CD4-positive, alpha-beta memory T cell (primary cell): Measurements from ENCODE around the gene ZFR. TPM values are rescaled to one million over a fixed set of nuclear protein-coding genes. Genes with fewer than 3 reads are reported as not detected.
"Not testable (repeated sequence)": the region's sequence is repeated elsewhere in the genome, so short reads cannot be mapped to it uniquely, and the experiment has no call there.

ENCODE experiments used
- CTCF ChIA-PET: fragments of 350-600 bp; sonication (Branson Sonifier 250); formaldehyde crosslinking; loops from one replicate; lab custom pipeline; 2021; ENCODE audit warnings: inconsistent platforms; ENCODE audit not compliant: partially characterized antibody; lab: Charles Lee
- POLR2A ChIA-PET: fragments of 350-600 bp; sonication (Branson Sonifier 250); formaldehyde crosslinking; loops from one replicate; lab custom pipeline; 2021; ENCODE audit not compliant: partially characterized antibody; lab: Charles Lee
- DNase-seq, 5 donors: peaks; one replicate each; pipeline versions ENCODE4 v3.0.0 to v3.0.0-alpha.2; 2020 to 2022; ENCODE audit warnings: mixed read lengths in 1 of 5
- H3K27ac ChIP-seq: one replicate; pipeline ENCODE4 v1.7.0; 2013; ENCODE audit warnings: low read depth, low read length
- H3K27me3 ChIP-seq: 2 replicates; pipeline ENCODE4 v1.7.0; 2013; ENCODE audit warnings: mild to moderate bottlenecking, low read length, moderate library complexity; ENCODE audit not compliant: insufficient read depth
- H3K36me3 ChIP-seq: 2 replicates; pipeline ENCODE4 v1.7.0; 2013; ENCODE audit warnings: mild to moderate bottlenecking, low read length, moderate library complexity; ENCODE audit not compliant: insufficient read depth
- H3K4me1 ChIP-seq: 2 replicates; pipeline ENCODE4 v1.7.0; 2013; ENCODE audit warnings: mild to moderate bottlenecking, low read length, moderate library complexity; ENCODE audit not compliant: insufficient read depth
- H3K4me3 ChIP-seq, 2 donors: one replicate each; pipeline ENCODE4 v1.7.0; 2013; ENCODE audit warnings: low read length in 2 of 2, mild to moderate bottlenecking in 1 of 2
- H3K9me3 ChIP-seq, 2 donors: one replicate each; pipeline ENCODE4 v1.7.0; 2013; ENCODE audit warnings: low read length in 2 of 2, control low read depth in 1 of 2; ENCODE audit not compliant: control insufficient read depth in 1 of 2
- H3K27ac Mint-ChIP-seq, 7 donors: one replicate each; pipeline ENCODE4 v1.8.0; 2020 to 2021; ENCODE audit warnings: mixed read lengths in 7 of 7, mild to moderate bottlenecking in 6 of 7, inconsistent platforms in 3 of 7, moderate library complexity in 3 of 7
- H3K27me3 Mint-ChIP-seq, 2 donors: one replicate each; pipeline ENCODE4 v1.8.0; 2020 to 2021; ENCODE audit warnings: mixed read lengths in 2 of 2
- H3K36me3 Mint-ChIP-seq, 2 donors: one replicate each; pipeline ENCODE4 v1.8.0; 2020 to 2021; ENCODE audit warnings: mixed read lengths in 2 of 2, inconsistent platforms in 1 of 2, mild to moderate bottlenecking in 1 of 2
- H3K4me1 Mint-ChIP-seq, 4 donors: one replicate each; pipeline ENCODE4 v1.8.0; 2020 to 2021; ENCODE audit warnings: mixed read lengths in 4 of 4, mild to moderate bottlenecking in 1 of 4
- H3K4me3 Mint-ChIP-seq, 8 donors: one replicate each; pipeline ENCODE4 v1.8.0; 2020 to 2021; ENCODE audit warnings: mixed read lengths in 8 of 8, mild to moderate bottlenecking in 7 of 8, moderate library complexity in 6 of 8, inconsistent platforms in 3 of 8
- H3K9me3 Mint-ChIP-seq, 8 donors: one replicate each; pipeline ENCODE4 v1.8.0; 2020 to 2021; ENCODE audit warnings: mixed read lengths in 8 of 8, mild to moderate bottlenecking in 5 of 8, inconsistent platforms in 3 of 8, moderate library complexity in 1 of 8
- intact Hi-C: fragments of 100-400 bp; cut with micrococcal nuclease; formaldehyde crosslinking; loops from one replicate; pipeline ENCODE4 v1.15.1; 2023
- polyA plus RNA-seq, 2 donors: library from polyadenylated mRNA; unstranded; fragments of 300-500 nt; fragmentation: Illumina TruSeq; gene quantifications; one replicate each; pipeline ENCODE4 v1.2.3, GENCODE V29; 2021
- total RNA-seq, 2 experiments: library from RNA; stranded (reverse); gene quantifications; one replicate each; pipeline ENCODE4 v1.2.3, GENCODE V29; 2021

ZFR gene
- total and polyA plus RNA-seq, 4 experiments from 2014 or later = 60.1 to 102 (median 72.3) TPM

DNA sequence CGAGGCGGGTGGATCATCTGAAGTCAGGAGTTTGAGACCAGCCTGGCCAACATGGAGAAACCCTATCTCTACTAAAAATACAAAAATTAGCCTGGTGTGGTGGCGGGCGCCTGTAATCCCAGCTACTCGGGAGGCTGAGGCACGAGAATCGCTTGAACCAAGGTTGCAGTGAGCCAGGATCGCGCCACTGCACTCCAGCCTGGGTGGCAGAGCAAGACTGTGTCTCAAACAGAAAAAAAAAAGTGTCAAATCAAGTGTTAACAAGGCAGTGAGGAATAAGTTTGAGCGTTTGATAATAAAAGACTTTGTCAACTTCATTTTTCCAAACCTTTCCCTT lies 130.4 kb downstream of the ZFR start:
- ChIA-PET CTCF (interaction anchor here (2.1 kb wide), 1 partner anchor 15 kb away, joined by 5 read pairs; no protein-coding TSS in a partner anchor), POLR2A (interaction anchor here (1.9 to 2.0 kb wide), 2 partner anchors 141 to 273 kb away, joined by 7 to 19 read pairs; partner anchors contain the start of gene GOLPH3)
- intact Hi-C loops = loop anchor here (5.0 to 10.0 kb wide), 4 partner anchors 37 to 1131 kb away; partner anchors contain the start of gene TARS1
- not testable (repeated sequence) for H3K9me3 ChIP-seq, H3K27me3 ChIP-seq, H3K36me3 Mint-ChIP-seq, DNase-seq, H3K4me3 ChIP-seq, H3K27ac ChIP-seq, H3K9me3 Mint-ChIP-seq, H3K27me3 Mint-ChIP-seq, H3K36me3 ChIP-seq
- H3K4me1 ChIP-seq = peaks cover 23% of the 10 kb centered on the region
- peak overlapping the region; percentile 19 to 71 (median 48) for H3K4me3 Mint-ChIP-seq
- H3K4me1 Mint-ChIP-seq = peaks cover 20 to 40% (median 24%) of the 10 kb centered on the region in 4 donors
- H3K27ac Mint-ChIP-seq = peak overlapping the region; percentile 29 to 86 (median 68)

GRCh38 chr5:32312595-32313332 lies 131.8 kb downstream of the ZFR start, which contains the start of gene MTMR12:
Gene MTMR12, minus strand, starts transcription at chr5:32312939. Its CDS starts 101 bp downstream, at chr5:32312838.
- H3K4me1 Mint-ChIP-seq = peaks cover 24 to 51% (median 34%) of the 10 kb centered on the region in 4 donors
- H3K9me3 Mint-ChIP-seq = no peaks in the 10 kb centered on the region
- intact Hi-C loops = loop anchor here (1.0 to 10.0 kb wide), 8 partner anchors 35 to 1132 kb away; partner anchors contain the start of genes C5orf22, DROSHA, GOLPH3 and SUB1
- peak; percentile 99 to 100 (median 100) for DNase-seq
- H3K36me3 ChIP-seq = no peaks in the 10 kb centered on the region
- ChIA-PET POLR2A (interaction anchor here (1.0 to 2.0 kb wide), 4 partner anchors 27 to 274 kb away, joined by 3 to 19 read pairs (median 6); partner anchors contain the start of gene GOLPH3), CTCF (interaction anchor here (2.1 kb wide), 1 partner anchor 17 kb away, joined by 5 read pairs; no protein-coding TSS in a partner anchor)
- peak within 1 kb of the TSS; percentile 91 to 98 (median 94) for H3K4me3 Mint-ChIP-seq
- H3K4me1 ChIP-seq = peaks cover 28% of the 10 kb centered on the region
- H3K36me3 Mint-ChIP-seq = peaks cover 0 to 6% of the 10 kb centered on the region in 2 donors
- H3K9me3 ChIP-seq = no peaks in the 10 kb centered on the region
- H3K27ac Mint-ChIP-seq = peak within 1 kb of the TSS; percentile 93 to 98 (median 97)
- peak within 1 kb of the TSS; percentile 67 for H3K27ac ChIP-seq
- no peaks in the 10 kb centered on the region for H3K27me3 ChIP-seq
- H3K4me3 ChIP-seq = peak within 1 kb of the TSS; percentile 59 to 77
- no peaks in the 10 kb centered on the region for H3K27me3 Mint-ChIP-seq

GRCh38 chr5:32312197-32312594 lies 132.3 kb downstream of the ZFR start:
- POLR2A ChIA-PET = interaction anchor here (1.0 to 2.0 kb wide), 5 partner anchors 27 to 274 kb away, joined by 3 to 19 read pairs (median 4); partner anchors contain the start of gene GOLPH3
- Histone ChIP-seq H3K4me3 (peak overlapping the region; percentile 5 to 45), H3K9me3 (no peaks in the 10 kb centered on the region), H3K36me3 (no peaks in the 10 kb centered on the region), H3K27ac (peak overlapping the region; percentile 67), H3K4me1 (peaks cover 28% of the 10 kb centered on the region), H3K27me3 (no peaks in the 10 kb centered on the region)
- peaks cover 0 to 6% of the 10 kb centered on the region in 2 donors for H3K36me3 Mint-ChIP-seq
- CTCF ChIA-PET = no interaction called here
- intact Hi-C loops = loop anchor here (1.0 to 10.0 kb wide), 5 partner anchors 35 to 1133 kb away; partner anchors contain the start of genes C5orf22, DROSHA and TARS1
- no peaks in the 10 kb centered on the region for H3K9me3 Mint-ChIP-seq
- H3K27ac Mint-ChIP-seq = peak overlapping the region; percentile 75 to 98 (median 85)
- peak overlapping the region; percentile 83 to 98 (median 90) for H3K4me3 Mint-ChIP-seq
- no peaks in the 10 kb centered on the region for H3K27me3 Mint-ChIP-seq
- peaks cover 24 to 56% (median 38%) of the 10 kb centered on the region in 4 donors for H3K4me1 Mint-ChIP-seq
- peak in 1 of 5 donors; percentile 48 for DNase-seq

DNA sequence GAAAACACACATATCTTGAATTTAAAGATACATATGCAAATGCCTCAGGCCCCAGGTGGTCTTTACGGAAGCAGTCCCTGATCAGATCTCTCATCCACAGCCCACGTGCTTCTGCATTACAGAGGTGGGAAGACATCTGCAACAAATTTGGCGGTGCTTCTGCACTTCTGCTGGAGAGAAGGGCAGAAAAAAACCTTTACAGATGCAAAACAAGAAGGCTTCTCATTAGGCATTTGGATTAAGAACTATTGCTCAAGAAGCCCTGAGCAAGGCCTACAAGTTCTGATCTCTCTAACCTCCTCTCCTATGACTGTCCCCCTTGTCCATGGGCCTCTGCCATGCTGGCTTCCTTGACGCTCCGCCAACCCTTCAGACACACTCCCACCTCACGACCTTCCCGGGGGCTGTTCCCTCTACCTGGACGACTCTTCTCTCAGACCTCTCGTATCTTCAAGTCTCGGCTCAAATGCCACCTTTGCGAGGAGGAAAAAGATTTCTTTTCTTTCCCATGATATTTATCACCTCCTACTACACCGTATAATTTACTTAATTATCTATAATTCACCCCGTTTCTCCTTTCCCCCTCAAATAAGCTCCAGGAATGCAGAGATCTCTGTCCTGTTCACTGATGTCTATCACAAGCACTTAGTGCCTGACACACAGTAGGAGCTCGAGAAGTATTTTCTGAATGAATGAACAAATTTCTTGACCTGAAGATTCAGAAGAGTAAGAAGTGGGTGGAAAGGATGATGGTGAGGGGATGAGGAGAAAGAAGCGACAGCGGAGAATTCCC lies 132.9 kb downstream of the ZFR start:
- no peaks in the 10 kb centered on the region for H3K36me3 ChIP-seq
- peak overlapping the region; percentile 75 to 98 (median 85) for H3K27ac Mint-ChIP-seq
- H3K4me3 Mint-ChIP-seq = peak overlapping the region; percentile 83 to 98 (median 90)
- H3K27ac ChIP-seq = peak overlapping the region; percentile 67
- peak overlapping the region; percentile 5 to 45 for H3K4me3 ChIP-seq
- peaks cover 30% of the 10 kb centered on the region for H3K4me1 ChIP-seq
- no peaks in the 10 kb centered on the region for H3K27me3 Mint-ChIP-seq
- ChIA-PET CTCF (interaction anchor here (0.7 kb wide), 1 partner anchor 67 kb away, joined by 3 read pairs; no protein-coding TSS in a partner anchor), POLR2A (interaction anchor here (1.0 kb wide), 2 partner anchors 28 to 50 kb away, joined by 3 to 4 read pairs; no protein-coding TSS in a partner anchor)
- peaks cover 26 to 62% (median 41%) of the 10 kb centered on the region in 4 donors for H3K4me1 Mint-ChIP-seq
- DNase-seq = peak in 1 of 5 donors; percentile 8
- H3K9me3 ChIP-seq = no peaks in the 10 kb centered on the region
- intact Hi-C loops = loop anchor here (1.0 to 10.0 kb wide), 5 partner anchors 34 to 1133 kb away; partner anchors contain the start of genes C5orf22, DROSHA and TARS1
- no peaks in the 10 kb centered on the region for H3K27me3 ChIP-seq
- H3K36me3 Mint-ChIP-seq = peaks cover 0 to 6% of the 10 kb centered on the region in 2 donors
- no peaks in the 10 kb centered on the region for H3K9me3 Mint-ChIP-seq

- CTCF ChIA-PET = interaction anchor here (1.0 kb wide), 1 partner anchor 20 kb away, joined by 3 read pairs; no protein-coding TSS in a partner anchor
- Mint-ChIP-seq H3K4me1 (peaks cover 30 to 73% (median 52%) of the 10 kb centered on the region in 4 donors), H3K36me3 (peaks cover 0 to 8% of the 10 kb centered on the region in 2 donors), H3K27me3 (no peaks in the 10 kb centered on the region), H3K4me3 (peak overlapping the region in 1 of 8 donors; percentile 35), H3K9me3 (no peaks in the 10 kb centered on the region), H3K27ac (no peak overlapping the region)
- H3K4me1 ChIP-seq = peaks cover 39% of the 10 kb centered on the region
- H3K4me3 ChIP-seq = no peak overlapping the region
- POLR2A ChIA-PET = no interaction called here
- H3K36me3 ChIP-seq = no peaks in the 10 kb centered on the region
- intact Hi-C loops = loop anchor here (5.0 to 10.0 kb wide), 4 partner anchors 32 to 1135 kb away; partner anchors contain the start of gene TARS1
- H3K27me3 ChIP-seq = no peaks in the 10 kb centered on the region
- DNase-seq = no peak
- no peak overlapping the region for H3K27ac ChIP-seq
- H3K9me3 ChIP-seq = no peaks in the 10 kb centered on the region
Observed at GRCh38 chr5:32309761-32310160, 134.8 kb downstream of the ZFR start.

DNA sequence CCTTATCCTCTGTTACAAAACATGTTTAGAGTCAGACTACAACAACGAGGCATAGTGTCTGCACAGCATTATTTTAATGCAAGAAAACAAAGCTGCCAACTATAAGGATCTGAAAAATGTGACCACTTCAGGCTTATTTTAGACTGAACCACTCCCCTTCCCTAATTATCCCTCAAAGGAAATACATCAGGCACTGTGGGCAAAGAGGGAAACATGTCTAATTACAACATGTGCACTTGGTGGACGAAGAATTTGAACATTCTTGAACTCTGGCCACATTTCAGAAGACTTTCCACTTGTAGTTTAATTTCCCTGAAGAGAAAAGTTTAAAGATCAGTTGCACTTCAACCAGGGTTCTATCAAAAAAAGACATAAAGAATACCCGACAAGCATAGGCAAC lies 135.6 kb downstream of the ZFR start:
- Mint-ChIP-seq H3K4me1 (peaks cover 34 to 73% (median 56%) of the 10 kb centered on the region in 4 donors), H3K9me3 (no peaks in the 10 kb centered on the region), H3K27me3 (no peaks in the 10 kb centered on the region), H3K4me3 (peak overlapping the region in 3 of 8 donors; percentile 0 to 35 (median 22)), H3K36me3 (peaks cover 0 to 8% of the 10 kb centered on the region in 2 donors), H3K27ac (no peak overlapping the region)
- Histone ChIP-seq H3K4me1 (peaks cover 47% of the 10 kb centered on the region), H3K9me3 (no peaks in the 10 kb centered on the region), H3K27me3 (no peaks in the 10 kb centered on the region), H3K4me3 (no peak overlapping the region), H3K36me3 (no peaks in the 10 kb centered on the region), H3K27ac (no peak overlapping the region)
- intact Hi-C loops = no loop called here
- POLR2A ChIA-PET = no interaction called here
- CTCF ChIA-PET = interaction anchor here (0.8 kb wide), 1 partner anchor 21 kb away, joined by 3 read pairs; no protein-coding TSS in a partner anchor
- no peak for DNase-seq
